Sigmoid colon (tissue), 4 donors: ENCODE results near the gene XAF1.

Experiments
- EP300 ChIP-seq, 4 donors: sonication (generic); formaldehyde crosslinking; IDR thresholded peaks; one replicate each; pipeline ENCODE4 v1.6.1; 2017; ENCODE audit warnings: antibody characterized with exemption in 4 of 4
- POLR2A ChIP-seq, 2 donors: fragments of 450-650 bp; IDR thresholded peaks; one replicate each; pipeline ENCODE4 v1.6.1; 2016; ENCODE audit warnings: antibody characterized with exemption in 2 of 2, mild to moderate bottlenecking in 2 of 2, moderate library complexity in 2 of 2
- TF ChIP-seq, protein P1 (sequence below), 4 experiments: fragments of 450-650 bp in 3 of 4; fragments of 200-600 bp in 1 of 4; IDR thresholded peaks; one replicate each; pipeline ENCODE4 v1.5.1; 2016 to 2019; ENCODE audit warnings: antibody characterized with exemption in 4 of 4, mild to moderate bottlenecking in 3 of 4, moderate library complexity in 2 of 4

- TF ChIP-seq, protein P1, sequence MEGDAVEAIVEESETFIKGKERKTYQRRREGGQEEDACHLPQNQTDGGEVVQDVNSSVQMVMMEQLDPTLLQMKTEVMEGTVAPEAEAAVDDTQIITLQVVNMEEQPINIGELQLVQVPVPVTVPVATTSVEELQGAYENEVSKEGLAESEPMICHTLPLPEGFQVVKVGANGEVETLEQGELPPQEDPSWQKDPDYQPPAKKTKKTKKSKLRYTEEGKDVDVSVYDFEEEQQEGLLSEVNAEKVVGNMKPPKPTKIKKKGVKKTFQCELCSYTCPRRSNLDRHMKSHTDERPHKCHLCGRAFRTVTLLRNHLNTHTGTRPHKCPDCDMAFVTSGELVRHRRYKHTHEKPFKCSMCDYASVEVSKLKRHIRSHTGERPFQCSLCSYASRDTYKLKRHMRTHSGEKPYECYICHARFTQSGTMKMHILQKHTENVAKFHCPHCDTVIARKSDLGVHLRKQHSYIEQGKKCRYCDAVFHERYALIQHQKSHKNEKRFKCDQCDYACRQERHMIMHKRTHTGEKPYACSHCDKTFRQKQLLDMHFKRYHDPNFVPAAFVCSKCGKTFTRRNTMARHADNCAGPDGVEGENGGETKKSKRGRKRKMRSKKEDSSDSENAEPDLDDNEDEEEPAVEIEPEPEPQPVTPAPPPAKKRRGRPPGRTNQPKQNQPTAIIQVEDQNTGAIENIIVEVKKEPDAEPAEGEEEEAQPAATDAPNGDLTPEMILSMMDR (IDR thresholded peaks at IDR 0.05), result no peak
- TF ChIP-seq POLR2A (IDR thresholded peaks at IDR 0.05) (no peak), EP300 (IDR thresholded peaks at IDR 0.05) (no peak)
These were observed 41.1 kb downstream of the XAF1 start for GRCh38 chr17:6796887-6797490.
